PC-3 (cell line): Measurements from ENCODE around the gene AHNAK. TPM values are rescaled to one million over a fixed set of nuclear protein-coding genes. Genes with fewer than 3 reads are reported as not detected.

Experiments
- ATAC-seq: fragments of 200-7000 bp; cut with Tn5 transposase; 2 replicates; pipeline ENCODE4 v1.9.1; 2020; ENCODE audit warnings: mild to moderate bottlenecking, moderate library complexity
- BruUV-seq: library from RNA; stranded (reverse); fragments of 400-500 nt; replicated peaks from 2 replicates; lab custom pipeline; 2021; lab: Mats Ljungman, UMichigan
- CTCF ChIA-PET: fragments of 300-600 bp; sonication (Branson Sonifier 250); formaldehyde crosslinking; loops from one replicate; lab custom pipeline; 2022; ENCODE audit warnings: antibody characterized with exemption; lab: Charles Lee
- POLR2A ChIA-PET: fragments of 300-600 bp; sonication (Branson Sonifier 250); formaldehyde crosslinking; loops from one replicate; lab custom pipeline; 2022; ENCODE audit warnings: antibody characterized with exemption; ENCODE audit not compliant: unreplicated experiment; lab: Charles Lee
- DNase-seq: peaks from one replicate; pipeline ENCODE4 v3.0.0-alpha.2; 2015
- H2AFZ ChIP-seq: fragments of 300-600 bp; sonication (generic); 2 replicates; pipeline ENCODE4 v1.6.0; 2016; ENCODE audit warnings: antibody characterized with exemption, low read length
- H3F3A ChIP-seq: fragments of 300-600 bp; sonication (generic); one replicate; pipeline ENCODE4 v1.6.0; 2017; ENCODE audit warnings: antibody characterized with exemption, low read length, control low read depth, mild to moderate bottlenecking; ENCODE audit not compliant: unreplicated experiment
- H3K27ac ChIP-seq: fragments of 300-600 bp; sonication (generic); 2 replicates; pipeline ENCODE4 v1.5.1; 2016; ENCODE audit warnings: mild to moderate bottlenecking, low read length
- H3K27me3 ChIP-seq: fragments of 300-600 bp; sonication (generic); 2 replicates; pipeline ENCODE4 v1.6.1; 2016; ENCODE audit warnings: low read length, mixed read lengths
- H3K36me3 ChIP-seq: fragments of 300-600 bp; sonication (generic); 2 replicates; pipeline ENCODE4 v1.6.1; 2016; ENCODE audit warnings: low read depth, mixed run types, low read length, mixed read lengths
- H3K4me1 ChIP-seq: fragments of 300-600 bp; sonication (generic); 2 replicates; pipeline ENCODE4 v1.5.1; 2016; ENCODE audit warnings: low read length; ENCODE audit not compliant: insufficient read depth
- H3K4me2 ChIP-seq: fragments of 300-600 bp; sonication (generic); 2 replicates; pipeline ENCODE4 v1.6.0; 2016; ENCODE audit warnings: low read length
- H3K4me3 ChIP-seq: fragments of 300-600 bp; sonication (generic); 2 replicates; pipeline ENCODE4 v1.5.1; 2016; ENCODE audit warnings: mild to moderate bottlenecking, low read length, mixed read lengths
- H3K79me2 ChIP-seq: fragments of 300-600 bp; sonication (generic); 2 replicates; pipeline ENCODE4 v1.6.1; 2017; ENCODE audit warnings: low read length, mixed read lengths
- H3K9ac ChIP-seq: fragments of 300-600 bp; sonication (generic); 2 replicates; pipeline ENCODE4 v1.6.0; 2016; ENCODE audit warnings: mild to moderate bottlenecking, low read length
- H3K9me2 ChIP-seq: fragments of 300-600 bp; sonication (generic); replicated peaks from 2 replicates; pipeline ENCODE4 v1.6.1; 2016; ENCODE audit warnings: mixed run types, low read length, mixed read lengths
- H3K9me3 ChIP-seq: fragments of 300-600 bp; sonication (generic); 2 replicates; pipeline ENCODE4 v1.6.1; 2016; ENCODE audit warnings: low read length, mixed read lengths
- H4K20me1 ChIP-seq: fragments of 300-600 bp; sonication (generic); 2 replicates; pipeline ENCODE4 v1.6.1; 2016; ENCODE audit warnings: low read length, mixed read lengths
- CTCF ChIP-seq: fragments of 300-600 bp; sonication (generic); conservative IDR thresholded peaks from 2 replicates; pipeline ENCODE4 v1.5.1; 2017; ENCODE audit warnings: antibody characterized with exemption, low read depth, mild to moderate bottlenecking, low read length
- EZH2 ChIP-seq: fragments of 300-600 bp; sonication (generic); IDR thresholded peaks from one replicate; pipeline ENCODE4 v1.6.1; 2017; ENCODE audit warnings: antibody characterized with exemption, mild to moderate bottlenecking, low read length; ENCODE audit not compliant: unreplicated experiment
- EZH2phosphoT487 ChIP-seq: fragments of 300-600 bp; sonication (generic); IDR thresholded peaks from 2 replicates; pipeline ENCODE4 v1.6.1; 2018; ENCODE audit warnings: mild to moderate bottlenecking, antibody characterized with exemption, low read length, borderline replicate concordance
- intact Hi-C: fragments of 100-400 bp; cut with micrococcal nuclease; formaldehyde crosslinking; loops from 2 replicates; pipeline ENCODE4 v1.9.0; 2023
- total RNA-seq: library from RNA; depleted of rRNA; stranded (reverse); fragments of >200 nt; gene quantifications from 2 replicates; pipeline ENCODE4 v1.2.3, GENCODE V29; 2014

Gene AHNAK
- total RNA-seq, 1 experiment from 2014 or later = 287 TPM

- CTCF ChIA-PET = interaction anchor here (0.6 kb wide), 1 partner anchor 20 kb away, joined by 4 read pairs; the partner anchor contains the start of gene MTA2
- Histone ChIP-seq H3K4me3 (no peak overlapping the region), H3K4me2 (no peak overlapping the region), H3K4me1 (no peaks in the 10 kb centered on the region), H3K9me3 (no peaks in the 10 kb centered on the region), H3K36me3 (peaks cover 28% of the 10 kb centered on the region), H4K20me1 (no peaks in the 10 kb centered on the region), H2AFZ (no peak overlapping the region), H3K27ac (no peak overlapping the region), H3F3A (no peaks in the 10 kb centered on the region), H3K9me2 (no peaks in the 10 kb centered on the region), H3K27me3 (no peaks in the 10 kb centered on the region), H3K9ac (no peak overlapping the region), H3K79me2 (peaks cover 19% of the 10 kb centered on the region; the same call in 1 of the 2 replicates)
- DNase-seq (no peak), ATAC-seq (no peak)
- intact Hi-C loops = no loop called here
- POLR2A ChIA-PET = no interaction called here
- TF ChIP-seq EZH2phosphoT487 = no peak
- no peak for TF ChIP-seq EZH2
- TF ChIP-seq CTCF = no peak
- BruUV-seq = no TSS peak
These were observed 34.5 kb upstream of the AHNAK start for GRCh38 chr11:62580959-62581715.

- Histone ChIP-seq H2AFZ (no peak overlapping the region), H4K20me1 (no peaks in the 10 kb centered on the region), H3F3A (no peaks in the 10 kb centered on the region), H3K79me2 (peaks cover 30% of the 10 kb centered on the region), H3K36me3 (peaks cover 26% of the 10 kb centered on the region; the same call in 1 of the 2 replicates), H3K9ac (no peak overlapping the region), H3K27ac (no peak overlapping the region), H3K9me3 (no peaks in the 10 kb centered on the region), H3K9me2 (no peaks in the 10 kb centered on the region), H3K27me3 (no peaks in the 10 kb centered on the region), H3K4me3 (no peak overlapping the region), H3K4me2 (no peak overlapping the region), H3K4me1 (peaks cover 17% of the 10 kb centered on the region)
- POLR2A ChIA-PET = no interaction called here
- BruUV-seq = no TSS peak
- ATAC-seq = no peak
- no peak for DNase-seq
- TF ChIP-seq EZH2phosphoT487 (no peak), CTCF (no peak), EZH2 (no peak)
- CTCF ChIA-PET = no interaction called here
- intact Hi-C loops = no loop called here
These were observed 32.6 kb upstream of the AHNAK start for GRCh38 chr11:62579252-62579651.

DNA sequence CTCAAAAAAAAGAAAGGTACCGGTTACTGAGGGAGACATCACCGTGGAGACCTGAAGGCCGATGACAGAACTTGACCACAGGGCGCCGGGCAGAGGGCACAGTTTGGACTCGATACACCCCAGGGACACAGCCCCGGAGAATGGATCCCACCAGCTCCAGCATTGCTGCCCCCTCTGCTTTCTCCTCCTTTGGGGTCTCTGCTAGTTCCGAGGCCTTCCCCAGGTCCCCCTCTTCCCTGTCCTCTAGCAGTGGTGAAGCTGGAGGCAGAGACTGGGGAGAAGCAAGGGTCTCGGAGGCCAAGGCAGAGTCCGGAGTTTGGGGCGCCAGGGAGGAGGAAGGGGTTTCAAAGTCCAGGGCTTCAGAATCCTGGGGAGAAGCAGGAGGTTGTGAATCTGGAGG lies 31.9 kb upstream of the AHNAK start:
- peaks cover 31% of the 10 kb centered on the region for H3K79me2 ChIP-seq
- H3K4me3 ChIP-seq = no peak overlapping the region
- DNase-seq (no peak), ATAC-seq (no peak)
- BruUV-seq = no TSS peak
- ChIA-PET POLR2A (no interaction called here), CTCF (no interaction called here)
- H3K36me3 ChIP-seq = peaks cover 22% of the 10 kb centered on the region; the same call in 1 of the 2 replicates
- TF ChIP-seq EZH2phosphoT487 (no peak), EZH2 (no peak), CTCF (no peak)
- peaks cover 17% of the 10 kb centered on the region for H3K4me1 ChIP-seq
- H3K27ac ChIP-seq = no peak overlapping the region
- no peaks in the 10 kb centered on the region for H4K20me1 ChIP-seq
- H3F3A ChIP-seq = no peaks in the 10 kb centered on the region
- no peaks in the 10 kb centered on the region for H3K9me3 ChIP-seq
- H2AFZ ChIP-seq = no peak overlapping the region
- no peaks in the 10 kb centered on the region for H3K9me2 ChIP-seq
- intact Hi-C loops = no loop called here
- no peak overlapping the region for H3K4me2 ChIP-seq
- no peaks in the 10 kb centered on the region for H3K27me3 ChIP-seq
- no peak overlapping the region for H3K9ac ChIP-seq
